Adrenal gland (tissue), 12 donors: ENCODE data around the gene COL20A1. TPM values are rescaled to one million over a fixed set of nuclear protein-coding genes. Genes with fewer than 3 reads are reported as not detected.
"Not testable (repeated sequence)": the region's sequence is repeated elsewhere in the genome, so short reads cannot be mapped to it uniquely, and the experiment has no call there.

Source experiments
- DNase-seq, 7 donors: peaks; one replicate each; pipeline ENCODE4 v3.0.0-alpha.2; 2019 to 2020
- H3K27ac ChIP-seq, 5 donors: fragments of 200-600 bp; sonication (generic) in 4 of 5; 1 replicate in 3 of 5; 2 replicates in 2 of 5; pipeline versions ENCODE4 v1.5.1 to v1.8.0; 2016 to 2020; ENCODE audit warnings: mild to moderate bottlenecking in 1 of 5
- H3K27me3 ChIP-seq: fragments of 200-600 bp; 2 replicates; pipeline ENCODE4 v1.8.0; 2021
- H3K36me3 ChIP-seq, 2 donors: fragments of 200-600 bp; replicated peaks in 1 of 2; 1 replicate in 1 of 2; 2 replicates in 1 of 2; pipeline versions ENCODE4 v1.5.1 to v1.8.0; 2018 to 2022
- H3K4me1 ChIP-seq, 2 donors: fragments of 200-600 bp; replicated peaks in 1 of 2; 1 replicate in 1 of 2; 2 replicates in 1 of 2; pipeline versions ENCODE4 v1.5.1 to v1.8.0; 2018 to 2021
- H3K4me3 ChIP-seq, 4 donors: fragments of 200-600 bp; sonication (generic) in 3 of 4; one replicate each; pipeline ENCODE4 v1.5.1; 2016 to 2018
- H3K9me3 ChIP-seq, 3 donors: fragments of 200-600 bp; sonication (generic) in 1 of 3; replicated peaks in 1 of 3; 1 replicate in 2 of 3; 2 replicates in 1 of 3; pipeline versions ENCODE4 v1.5.1 to v1.8.0; 2016 to 2021
- CTCF ChIP-seq, 6 experiments: fragments of 450-650 bp in 4 of 6; fragments of 200-600 bp in 2 of 6; sonication (generic) in 1 of 6; IDR thresholded peaks; 1 replicate in 5 of 6; 2 replicates in 1 of 6; pipeline versions ENCODE4 v1.5.1 to v1.8.0; 2016 to 2021; ENCODE audit warnings: antibody characterized with exemption in 6 of 6, mild to moderate bottlenecking in 2 of 6, moderate library complexity in 1 of 6
- POLR2A ChIP-seq, 2 donors: fragments of 450-650 bp; IDR thresholded peaks; one replicate each; pipeline ENCODE4 v1.6.1; 2017; ENCODE audit warnings: antibody characterized with exemption in 2 of 2, mild to moderate bottlenecking in 2 of 2, moderate library complexity in 1 of 2
- WGBS, 4 donors: extraction: QIAGEN DNeasy Blood & Tissue Kit in 2 of 4; methylation state at CpG; one replicate each; pipeline versions ENCODE4 v1.1.5 to v1.1.7; 2013 to 2017; 5-methylcytosine and 5-hydroxymethylcytosine counted together
- intact Hi-C, 2 donors: fragments of 100-400 bp; cut with DNase I; formaldehyde crosslinking; loops; one replicate each; pipeline versions ENCODE4 v1.14.1 to v1.15.0; 2022 to 2023
- polyA plus RNA-seq, 3 donors: library from polyadenylated mRNA; stranded (reverse); fragments of 200-250 nt in 2 of 3; fragments of 350-450 nt in 1 of 3; fragmentation: Illumina TruSeq in 1 of 3; extraction: RNeasy Lipid Tissue Mini Kit (QIAGEN cat#74804) in 1 of 3; gene quantifications; one replicate each; pipeline ENCODE4 v1.2.3, GENCODE V29; 2013 to 2014
- total RNA-seq, 9 donors: library from RNA; depleted of rRNA in 4 of 9; stranded (reverse); fragments of >200 nt in 4 of 9; fragments of 120-200 nt in 1 of 9; fragmentation: NEBNext Ultra II Directional in 1 of 9; extraction: Animal tissue kit (Norgen Biotek cat#: 25700) in 1 of 9; gene quantifications; one replicate each; pipeline versions ENCODE4 v1.1.0 to v1.2.4, GENCODE V29; 2013 to 2023
- donor health status: healthy with polysubstance abuse.
- donor health status: Bipolar disorder and iron deficiency.
- donor health status: DM: yes; HTN: yes; CAD: no.
- donor health status: DM: no; HTN: no; CAD: no.
- donor health status: DM: no; HTN: no; CAD: no.
- donor health status: DM: yes; HTN: yes; CAD: no.

Gene COL20A1
- total and polyA plus RNA-seq, 12 donors: 0.09 to 0.97 (median 0.26) TPM; not detected in 6

GRCh38 chr20:63332488-63333240 lies 39.7 kb downstream of the COL20A1 start:
- H3K4me3 ChIP-seq: no peak overlapping the region
- no peak for DNase-seq
- WGBS, 4 donors: 86 to 91% (median 86%) methylated on average over 11 to 22 of the region's 22 CpGs
- no peaks in the 10 kb centered on the region for H3K9me3 ChIP-seq
- no peak for TF ChIP-seq POLR2A (IDR thresholded peaks at IDR 0.05)
- no peak for TF ChIP-seq CTCF (IDR thresholded peaks at IDR 0.05)
- H3K4me1 ChIP-seq: no peaks in the 10 kb centered on the region
- H3K27ac ChIP-seq: no peak overlapping the region
- no peaks in the 10 kb centered on the region for H3K27me3 ChIP-seq
- no peaks in the 10 kb centered on the region for H3K36me3 ChIP-seq
- intact Hi-C loops: no loop called here

- no peak for TF ChIP-seq POLR2A (IDR thresholded peaks at IDR 0.05)
- TF ChIP-seq CTCF (IDR thresholded peaks at IDR 0.05): no peak
- Histone ChIP-seq H3K27me3 (no peaks in the 10 kb centered on the region), H3K4me1 (no peaks in the 10 kb centered on the region), H3K27ac (no peak overlapping the region), H3K4me3 (no peak overlapping the region), H3K9me3 (no peaks in the 10 kb centered on the region), H3K36me3 (no peaks in the 10 kb centered on the region)
- intact Hi-C loops: no loop called here
- WGBS, 4 donors: 59 to 93% (median 84%) methylated on average over 12 to 19 of the region's 19 CpGs
- no peak for DNase-seq
These were observed 40.4 kb downstream of the COL20A1 start for GRCh38 chr20:63333241-63333836.

- intact Hi-C loops: no loop called here
- no peaks in the 10 kb centered on the region for H3K27me3 ChIP-seq
- 80 to 89% (median 83%) methylated on average over 8 of the region's 8 CpGs for WGBS, 4 donors
- H3K4me3 ChIP-seq: no peak overlapping the region
- no peak for DNase-seq
- no peak for TF ChIP-seq POLR2A (IDR thresholded peaks at IDR 0.05)
- TF ChIP-seq CTCF (IDR thresholded peaks at IDR 0.05): no peak
- H3K36me3 ChIP-seq: no peaks in the 10 kb centered on the region
- H3K9me3 ChIP-seq: no peaks in the 10 kb centered on the region
- no peak overlapping the region for H3K27ac ChIP-seq
- H3K4me1 ChIP-seq: no peaks in the 10 kb centered on the region
These were observed 41.4 kb downstream of the COL20A1 start for GRCh38 chr20:63334356-63334755.

GRCh38 chr20:63335060-63335459 lies 42.1 kb downstream of the COL20A1 start:
- WGBS, 4 donors: 89 to 96% (median 94%) methylated on average over 8 to 9 of the region's 9 CpGs
- H3K27ac ChIP-seq, intact Hi-C loops, H3K4me3 ChIP-seq, H3K4me1 ChIP-seq, H3K27me3 ChIP-seq, H3K9me3 ChIP-seq, DNase-seq, H3K36me3 ChIP-seq: not testable (repeated sequence)
